ENCODE results near the gene SF3B3. TPM values are rescaled to one million over a fixed set of nuclear protein-coding genes. Genes with fewer than 3 reads are reported as not detected.

SF3B3 gene
- total and polyA plus RNA-seq, 10 of the 15 experiments (the other 5 are each of a cell fraction or from before 2014, with no cell fraction given), result 134 to 453 (median 215) TPM

DNA sequence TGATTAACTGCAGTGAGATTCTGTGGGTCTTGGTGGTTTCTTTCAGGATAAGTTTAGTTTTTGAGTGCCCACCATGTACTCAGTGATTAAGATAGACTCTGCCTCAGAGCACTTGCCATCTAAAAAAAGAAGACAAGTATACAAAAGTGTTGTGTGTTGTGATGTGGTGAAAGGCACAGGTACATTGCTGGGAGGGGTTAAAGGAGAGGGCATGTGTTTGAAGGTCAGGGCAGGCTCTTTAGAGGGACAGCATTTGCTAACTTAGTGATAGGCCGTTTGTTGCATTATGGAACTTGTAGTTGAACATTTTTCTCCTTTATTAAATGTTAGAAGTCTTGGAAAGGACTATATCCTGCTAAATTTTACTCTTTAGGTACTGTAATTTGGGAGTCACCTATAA, 26.5 kb downstream of the SF3B3 start:
- Histone ChIP-seq H3K4me2 (ENCODE audit: control insufficient read depth, insufficient read depth) (no peak overlapping the region), H3K9me3 (replicated peaks; ENCODE audit: control insufficient read depth, insufficient read depth, low read length) (no peaks in the 10 kb centered on the region), H3K4me1 (ENCODE audit: control insufficient read depth, insufficient read depth, low read length) (no peaks in the 10 kb centered on the region), H3K36me3 (ENCODE audit: control insufficient read depth in 2 of 2, insufficient read depth in 2 of 2, low read length in 1 of 2) (peaks cover 34 to 59% of the 10 kb centered on the region in 2 experiments), H3K4me3 (no peak overlapping the region), H4K20me1 (ENCODE audit: control insufficient read depth, insufficient read depth) (peaks cover 6% of the 10 kb centered on the region), H3K27ac (ENCODE audit: control insufficient read depth, insufficient read depth) (no peak overlapping the region), H2AFZ (ENCODE audit: control insufficient read depth, low read depth, low read length) (no peak overlapping the region), H3K9ac (ENCODE audit: control insufficient read depth, insufficient read depth, low read length) (no peak overlapping the region), H3K27me3 (replicated peaks in 1 of 2; ENCODE audit: control insufficient read depth in 2 of 2, insufficient read depth in 2 of 2, low read length in 1 of 2) (no peaks in the 10 kb centered on the region), H3K79me2 (ENCODE audit: control insufficient read depth, insufficient read depth, low read length) (peaks cover 11% of the 10 kb centered on the region)
- ChIA-PET SMC1A (ENCODE audit: uncharacterized antibody, unreplicated experiment) (interaction anchor here (0.8 kb wide), 1 partner anchor 12 kb away, joined by 3 read pairs; no protein-coding TSS in a partner anchor), POLR2A (no interaction called here), CTCF (no interaction called here), RAD21 (ENCODE audit: unreplicated experiment) (no interaction called here)
- 43% methylated on average over 1 of the region's 1 CpG for WGBS (ENCODE audit: insufficient coverage, insufficient replicate concordance, low lambda C conversion rate, missing lambda C conversion rate)
- no peak for ATAC-seq
- no peak for FAIRE-seq
- DNase-seq (ENCODE audit: low read depth, low spot score), result no peak
- intact Hi-C loops (cut with micrococcal nuclease; ENCODE audit: unreplicated experiment) (no loop called here), in situ Hi-C loops (cut with MboI) (no loop called here)
- TF ChIP-seq ZNF274 (IDR thresholded peaks at IDR 0.05; ENCODE audit: insufficient read depth, insufficient read length) (no peak), ZNF217 (IDR thresholded peaks at IDR 0.05) (no peak), TCF12 (IDR thresholded peaks at IDR 0.05; ENCODE audit: low read depth, low read length) (no peak), BACH1 (IDR thresholded peaks at IDR 0.05; ENCODE audit: borderline replicate concordance) (no peak), SIX5 (IDR thresholded peaks at IDR 0.05; ENCODE audit: low read depth, low read length, severe bottlenecking) (no peak), RELA (IDR thresholded peaks at IDR 0.05; ENCODE audit: borderline replicate concordance, partially characterized antibody) (no peak)
- TF ChIP-seq, protein P1, sequence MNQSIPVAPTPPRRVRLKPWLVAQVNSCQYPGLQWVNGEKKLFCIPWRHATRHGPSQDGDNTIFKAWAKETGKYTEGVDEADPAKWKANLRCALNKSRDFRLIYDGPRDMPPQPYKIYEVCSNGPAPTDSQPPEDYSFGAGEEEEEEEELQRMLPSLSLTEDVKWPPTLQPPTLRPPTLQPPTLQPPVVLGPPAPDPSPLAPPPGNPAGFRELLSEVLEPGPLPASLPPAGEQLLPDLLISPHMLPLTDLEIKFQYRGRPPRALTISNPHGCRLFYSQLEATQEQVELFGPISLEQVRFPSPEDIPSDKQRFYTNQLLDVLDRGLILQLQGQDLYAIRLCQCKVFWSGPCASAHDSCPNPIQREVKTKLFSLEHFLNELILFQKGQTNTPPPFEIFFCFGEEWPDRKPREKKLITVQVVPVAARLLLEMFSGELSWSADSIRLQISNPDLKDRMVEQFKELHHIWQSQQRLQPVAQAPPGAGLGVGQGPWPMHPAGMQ (IDR thresholded peaks at IDR 0.05; ENCODE audit: borderline replicate concordance), result no peak
- no TSS peak for BruUV-seq (replicated peaks)

Measured in GM12878 (cell line).